Glutamatergic neuron (in vitro differentiated cells): ENCODE data around the gene DNM3. TPM values are rescaled to one million over a fixed set of nuclear protein-coding genes. Genes with fewer than 3 reads are reported as not detected.

Experiments used
- DNase-seq: peaks from one replicate; pipeline ENCODE4 v3.0.0; 2022
- H3K27ac Mint-ChIP-seq: one replicate; pipeline ENCODE4 v1.8.0; 2020; ENCODE audit warnings: mild to moderate bottlenecking, mixed read lengths, inconsistent platforms; ENCODE audit not compliant: unreplicated experiment
- H3K27me3 Mint-ChIP-seq: one replicate; pipeline ENCODE4 v1.8.0; 2020; ENCODE audit warnings: mild to moderate bottlenecking, moderate library complexity, mixed read lengths, inconsistent platforms; ENCODE audit not compliant: unreplicated experiment
- H3K36me3 Mint-ChIP-seq: one replicate; pipeline ENCODE4 v1.8.0; 2020; ENCODE audit warnings: mild to moderate bottlenecking, mixed read lengths, inconsistent platforms; ENCODE audit not compliant: unreplicated experiment
- H3K4me1 Mint-ChIP-seq: one replicate; pipeline ENCODE4 v1.8.0; 2020; ENCODE audit warnings: mild to moderate bottlenecking, low read depth, mixed read lengths, inconsistent platforms; ENCODE audit not compliant: unreplicated experiment
- H3K4me3 Mint-ChIP-seq: one replicate; pipeline ENCODE4 v1.8.0; 2020; ENCODE audit warnings: mild to moderate bottlenecking, mixed read lengths, inconsistent platforms; ENCODE audit not compliant: unreplicated experiment
- H3K9me3 Mint-ChIP-seq: one replicate; pipeline ENCODE4 v1.8.0; 2020; ENCODE audit warnings: mild to moderate bottlenecking, moderate library complexity, mixed read lengths, inconsistent platforms; ENCODE audit not compliant: unreplicated experiment
- CTCF ChIP-seq: fragments of 200-600 bp; sonication (generic); IDR thresholded peaks from one replicate; pipeline ENCODE4 v1.5.0; 2021; ENCODE audit not compliant: partially characterized antibody, unreplicated experiment
- total RNA-seq: library from RNA; stranded (reverse); fragmentation: NEBNext Ultra II Directional; extraction: Animal tissue kit (Norgen Biotek cat#: 25700); gene quantifications from one replicate; pipeline ENCODE4 v1.2.1, GENCODE V29; 2021; ENCODE audit not compliant: unreplicated experiment

The DNM3 gene
- total RNA-seq, 1 donor from 2014 or later: 11.4 TPM

GRCh38 chr1:172206256-172206655 lies 365.0 kb downstream of the DNM3 start:
- Mint-ChIP-seq H3K9me3 (no peaks in the 10 kb centered on the region), H3K36me3 (no peaks in the 10 kb centered on the region)

GRCh38 chr1:172208635-172209034 lies 367.3 kb downstream of the DNM3 start:
- Mint-ChIP-seq H3K4me1 (peaks cover 2% of the 10 kb centered on the region), H3K9me3 (no peaks in the 10 kb centered on the region)
- DNase-seq: no peak

More at GRCh38 chr1:172206256-172206655, 365.0 kb downstream of the DNM3 start:
- Mint-ChIP-seq H3K4me3 (no peak overlapping the region), H3K27ac (no peak overlapping the region), H3K27me3 (no peaks in the 10 kb centered on the region), H3K4me1 (peaks cover 7% of the 10 kb centered on the region)
- DNase-seq: no peak
- no peak for TF ChIP-seq CTCF

GRCh38 chr1:172211221-172211620 lies 369.9 kb downstream of the DNM3 start:
- DNase-seq: no peak
- H3K27ac Mint-ChIP-seq: no peak overlapping the region
- no peaks in the 10 kb centered on the region for H3K36me3 Mint-ChIP-seq
- H3K4me3 Mint-ChIP-seq: no peak overlapping the region
- H3K4me1 Mint-ChIP-seq: peaks cover 2% of the 10 kb centered on the region
- H3K9me3 Mint-ChIP-seq: no peaks in the 10 kb centered on the region
- TF ChIP-seq CTCF: no peak
- H3K27me3 Mint-ChIP-seq: no peaks in the 10 kb centered on the region

More at GRCh38 chr1:172208635-172209034, 367.3 kb downstream of the DNM3 start:
- TF ChIP-seq CTCF: no peak
- H3K27me3 Mint-ChIP-seq: no peaks in the 10 kb centered on the region
- H3K36me3 Mint-ChIP-seq: no peaks in the 10 kb centered on the region
- no peak overlapping the region for H3K4me3 Mint-ChIP-seq
- H3K27ac Mint-ChIP-seq: no peak overlapping the region

- no peak overlapping the region for H3K4me3 Mint-ChIP-seq
- no peak for DNase-seq
- no peaks in the 10 kb centered on the region for H3K36me3 Mint-ChIP-seq
- no peak for TF ChIP-seq CTCF
- no peaks in the 10 kb centered on the region for H3K27me3 Mint-ChIP-seq
- peaks cover 2% of the 10 kb centered on the region for H3K4me1 Mint-ChIP-seq
- H3K9me3 Mint-ChIP-seq: no peaks in the 10 kb centered on the region
- H3K27ac Mint-ChIP-seq: no peak overlapping the region
These were observed 370.8 kb downstream of the DNM3 start for GRCh38 chr1:172212124-172212523.

- no peaks in the 10 kb centered on the region for H3K36me3 Mint-ChIP-seq
- no peak for TF ChIP-seq CTCF
- H3K4me3 Mint-ChIP-seq: no peak overlapping the region
- H3K4me1 Mint-ChIP-seq: peaks cover 3% of the 10 kb centered on the region
- no peak for DNase-seq
- no peak overlapping the region for H3K27ac Mint-ChIP-seq
- no peaks in the 10 kb centered on the region for H3K9me3 Mint-ChIP-seq
- H3K27me3 Mint-ChIP-seq: no peaks in the 10 kb centered on the region
These were observed 373.7 kb downstream of the DNM3 start for GRCh38 chr1:172215006-172215405.
